ENCODE data around the gene LRRC45. TPM values are rescaled to one million over a fixed set of nuclear protein-coding genes. Genes with fewer than 3 reads are reported as not detected.

The LRRC45 gene
- total RNA-seq, 6 experiments from 2014 or later, result 6.8 to 10.5 (median 10.0) TPM

DNA sequence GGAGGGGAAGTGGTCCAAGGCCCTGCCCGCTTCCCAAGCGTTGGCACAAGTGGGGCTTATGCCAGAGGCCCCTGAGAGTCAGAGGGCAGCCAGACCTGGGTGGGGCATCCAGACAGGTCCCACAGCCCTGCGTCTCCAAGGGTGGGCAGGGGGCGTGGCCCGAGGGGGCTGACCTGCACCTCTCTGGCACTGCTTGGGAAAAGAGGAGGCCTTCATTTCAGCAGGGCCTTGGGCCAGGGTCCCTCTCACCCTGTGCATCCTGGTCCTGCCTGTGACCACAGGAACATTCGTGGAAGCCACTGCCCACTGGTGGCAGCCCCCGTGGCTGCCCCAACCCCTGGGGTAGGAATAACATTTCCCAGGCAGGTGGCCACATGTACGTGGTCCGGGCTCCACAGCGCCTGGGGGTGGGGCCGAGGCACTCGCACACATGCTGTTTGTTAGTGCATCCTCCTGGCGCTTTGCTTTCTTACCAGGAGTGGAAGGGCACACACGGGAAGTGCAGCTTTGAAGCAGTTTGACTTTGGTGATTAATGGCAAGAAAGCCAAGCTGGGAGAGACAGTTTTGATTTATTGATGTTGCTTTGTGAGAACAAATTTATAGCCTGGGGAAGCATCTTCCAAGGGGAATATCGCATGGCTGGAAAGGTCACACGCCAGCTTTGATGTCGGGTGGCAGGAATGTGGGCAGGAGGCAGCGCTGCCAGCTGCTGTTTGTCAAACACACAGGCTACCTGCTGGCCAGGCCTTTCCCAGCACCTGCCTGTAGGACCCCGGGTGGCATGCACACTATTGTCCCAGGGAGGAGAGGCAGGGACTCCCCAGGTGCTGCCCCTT lies 4.7 kb upstream of the LRRC45 start:
- Mint-ChIP-seq H3K9me3 (no peaks in the 10 kb centered on the region), H3K4me3 (no peak overlapping the region), H3K4me1 (ENCODE audit: low read depth) (peaks cover 9% of the 10 kb centered on the region), H3K36me3 (ENCODE audit: low read depth) (no peaks in the 10 kb centered on the region), H3K27me3 (ENCODE audit: insufficient read depth) (peaks cover 2% of the 10 kb centered on the region), H3K27ac (no peak overlapping the region)
- DNase-seq, result no peak
- TF ChIP-seq, protein P1, sequence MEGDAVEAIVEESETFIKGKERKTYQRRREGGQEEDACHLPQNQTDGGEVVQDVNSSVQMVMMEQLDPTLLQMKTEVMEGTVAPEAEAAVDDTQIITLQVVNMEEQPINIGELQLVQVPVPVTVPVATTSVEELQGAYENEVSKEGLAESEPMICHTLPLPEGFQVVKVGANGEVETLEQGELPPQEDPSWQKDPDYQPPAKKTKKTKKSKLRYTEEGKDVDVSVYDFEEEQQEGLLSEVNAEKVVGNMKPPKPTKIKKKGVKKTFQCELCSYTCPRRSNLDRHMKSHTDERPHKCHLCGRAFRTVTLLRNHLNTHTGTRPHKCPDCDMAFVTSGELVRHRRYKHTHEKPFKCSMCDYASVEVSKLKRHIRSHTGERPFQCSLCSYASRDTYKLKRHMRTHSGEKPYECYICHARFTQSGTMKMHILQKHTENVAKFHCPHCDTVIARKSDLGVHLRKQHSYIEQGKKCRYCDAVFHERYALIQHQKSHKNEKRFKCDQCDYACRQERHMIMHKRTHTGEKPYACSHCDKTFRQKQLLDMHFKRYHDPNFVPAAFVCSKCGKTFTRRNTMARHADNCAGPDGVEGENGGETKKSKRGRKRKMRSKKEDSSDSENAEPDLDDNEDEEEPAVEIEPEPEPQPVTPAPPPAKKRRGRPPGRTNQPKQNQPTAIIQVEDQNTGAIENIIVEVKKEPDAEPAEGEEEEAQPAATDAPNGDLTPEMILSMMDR (IDR thresholded peaks at IDR 0.05), result no peak

DNA sequence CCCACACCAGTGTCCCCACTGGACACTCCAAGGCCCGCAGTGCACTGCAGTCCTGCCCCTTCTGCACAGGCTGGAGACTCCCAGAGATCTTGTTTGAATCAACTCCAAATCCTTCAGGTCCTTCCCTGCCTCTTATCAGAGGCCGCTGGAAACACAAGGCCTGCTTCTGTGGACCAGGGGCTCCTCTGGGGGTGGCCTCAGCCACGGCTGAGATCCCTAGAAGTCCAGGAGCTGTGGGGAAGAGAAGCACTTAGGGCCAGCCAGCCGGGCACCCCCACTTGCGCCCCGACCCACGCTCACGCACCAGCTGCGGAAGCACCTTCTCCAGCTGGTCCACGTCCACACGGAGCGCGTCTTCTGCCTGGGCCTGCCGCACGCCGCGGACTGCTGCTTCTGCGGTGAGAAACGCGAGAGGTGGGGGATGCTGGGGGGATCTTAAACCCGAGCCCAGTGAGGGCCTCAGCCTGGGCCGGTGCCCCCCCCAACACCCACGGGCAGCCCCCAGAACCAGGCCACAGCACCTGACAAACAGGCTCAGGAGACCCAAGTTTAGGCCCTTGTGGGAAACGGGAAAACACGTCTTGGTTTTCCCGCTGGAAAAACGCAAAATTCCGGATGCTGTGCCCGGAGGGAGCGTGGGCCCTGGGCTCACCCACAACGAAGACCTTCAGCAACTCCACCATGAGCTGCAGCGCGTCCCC lies 4.0 kb upstream of the LRRC45 start:
- no peak for DNase-seq
- peaks cover 2% of the 10 kb centered on the region for H3K27me3 Mint-ChIP-seq (ENCODE audit: insufficient read depth)
- no peaks in the 10 kb centered on the region for H3K36me3 Mint-ChIP-seq (ENCODE audit: low read depth)
- no peaks in the 10 kb centered on the region for H3K9me3 Mint-ChIP-seq
- TF ChIP-seq, protein P1 (IDR thresholded peaks at IDR 0.05), result no peak
- H3K27ac Mint-ChIP-seq, result no peak overlapping the region
- peaks cover 14% of the 10 kb centered on the region for H3K4me1 Mint-ChIP-seq (ENCODE audit: low read depth)
- no peak overlapping the region for H3K4me3 Mint-ChIP-seq

DNA sequence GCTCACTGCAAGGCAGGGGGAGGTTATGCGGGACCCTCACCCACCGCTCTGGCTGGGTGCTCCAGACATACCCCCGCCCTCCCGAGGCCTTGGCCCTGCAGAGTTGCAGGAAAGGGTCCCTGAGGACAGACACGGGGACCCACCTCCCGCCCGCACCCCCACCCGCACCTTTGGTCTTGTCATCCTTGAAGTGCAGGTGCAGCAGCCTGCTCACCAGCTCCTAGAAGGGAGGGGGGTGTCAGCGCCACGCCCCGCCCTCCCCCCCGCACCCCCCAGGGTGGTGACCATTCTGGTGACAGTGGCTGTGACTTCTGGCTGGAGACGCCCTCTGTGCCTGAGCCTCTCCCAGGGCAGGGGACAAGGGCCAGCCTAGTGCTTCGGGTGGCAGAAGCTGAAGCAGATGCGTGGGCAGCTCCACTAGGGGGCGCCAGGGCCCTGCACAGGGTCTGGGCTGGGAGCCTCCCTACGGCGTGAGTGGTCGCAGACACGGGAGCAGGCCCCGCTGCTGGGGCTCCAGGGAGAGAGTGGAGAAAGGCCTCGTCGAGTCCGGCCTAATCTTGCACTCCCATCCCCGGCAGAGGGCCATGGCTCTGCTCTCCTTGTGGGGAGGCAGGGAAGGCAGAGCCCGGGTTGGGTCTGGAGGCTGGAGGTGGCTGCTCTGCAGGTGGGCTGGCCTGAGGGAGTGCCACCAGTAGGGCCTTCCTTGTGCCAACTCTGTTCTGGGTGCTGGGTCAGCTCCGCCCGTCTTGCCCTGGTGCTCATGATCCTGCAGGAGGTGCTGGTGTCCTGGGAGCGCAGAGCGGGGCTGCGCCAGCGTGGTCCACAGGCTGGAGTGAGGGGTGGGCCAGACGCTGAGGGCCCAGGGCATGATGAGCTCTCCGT lies 3.2 kb upstream of the LRRC45 start:
- Mint-ChIP-seq H3K9me3 (no peaks in the 10 kb centered on the region), H3K27me3 (ENCODE audit: insufficient read depth) (peaks cover 2% of the 10 kb centered on the region), H3K27ac (no peak overlapping the region), H3K36me3 (ENCODE audit: low read depth) (no peaks in the 10 kb centered on the region), H3K4me3 (no peak overlapping the region), H3K4me1 (ENCODE audit: low read depth) (peaks cover 17% of the 10 kb centered on the region)
- no peak for DNase-seq
- TF ChIP-seq, protein P1 (IDR thresholded peaks at IDR 0.05), result peak; percentile 86

DNA sequence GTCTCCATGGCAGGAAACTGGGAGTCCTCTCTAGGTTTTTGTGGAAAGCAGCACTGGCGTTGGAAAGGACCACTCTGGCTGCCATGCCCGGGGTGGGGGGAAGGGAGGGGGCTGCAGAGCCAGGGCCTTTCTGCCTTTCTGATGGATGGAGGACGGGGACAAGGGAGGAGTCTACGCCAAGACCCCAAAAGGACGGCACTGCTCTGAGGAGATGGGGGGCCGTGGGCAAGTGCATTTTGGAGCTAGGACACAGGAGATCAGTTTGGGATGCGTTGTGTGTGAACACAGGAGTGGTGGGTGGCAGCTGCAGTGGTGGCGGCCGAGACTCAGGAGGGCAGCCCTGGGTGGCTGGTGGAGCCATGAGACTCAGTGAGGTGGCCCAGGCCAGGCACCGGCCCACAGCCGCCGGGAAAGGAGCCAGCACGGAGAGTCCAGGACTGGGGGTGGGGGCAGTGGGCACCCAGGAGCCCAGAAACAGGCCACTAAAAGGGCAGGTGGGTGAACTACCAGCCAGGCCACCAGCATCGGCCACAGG lies 2.5 kb upstream of the LRRC45 start:
- Mint-ChIP-seq H3K27me3 (ENCODE audit: insufficient read depth) (peaks cover 2% of the 10 kb centered on the region), H3K27ac (peak overlapping the region; percentile 13; the same call in 1 of the 2 replicates), H3K4me3 (no peak overlapping the region), H3K4me1 (ENCODE audit: low read depth) (peaks cover 17% of the 10 kb centered on the region), H3K9me3 (no peaks in the 10 kb centered on the region), H3K36me3 (ENCODE audit: low read depth) (no peaks in the 10 kb centered on the region)
- TF ChIP-seq, protein P1 (IDR thresholded peaks at IDR 0.05), result no peak
- no peak for DNase-seq
